Stimulated activated CD4-positive, alpha-beta T cell treated with anti-CD3 and anti-CD28 coated beads, Interleukin-4, amount 100 ng/mL, for 4 hours (primary cell): ENCODE results near the gene GPR85.
"Not testable (repeated sequence)": the region's sequence is repeated elsewhere in the genome, so short reads cannot be mapped to it uniquely, and the experiment has no call there.

Experiments
- DNase-seq, 2 experiments: peaks; one replicate each; pipeline ENCODE4 v3.0.0-alpha.2; 2020

The GPR85 gene

GRCh38 chr7:113083816-113084495 lies 2.7 kb downstream of the GPR85 start:
- no peak for DNase-seq

- no peak for DNase-seq
Measured at GRCh38 chr7:113083132-113083815, 3.4 kb downstream of the GPR85 start.

GRCh38 chr7:113078331-113078730 lies 8.3 kb downstream of the GPR85 start:
- DNase-seq = no peak

- DNase-seq = no peak
Measured at GRCh38 chr7:113076703-113077102, 9.9 kb downstream of the GPR85 start.

GRCh38 chr7:113071465-113071864 lies 15.2 kb downstream of the GPR85 start:
- DNase-seq = no peak

GRCh38 chr7:113062499-113062898 lies 24.1 kb downstream of the GPR85 start:
- no peak for DNase-seq

GRCh38 chr7:113060100-113060499 lies 26.5 kb downstream of the GPR85 start:
- no peak for DNase-seq

- no peak for DNase-seq
Measured at GRCh38 chr7:113054938-113055337, 31.7 kb downstream of the GPR85 start.

- DNase-seq = not testable (repeated sequence)
Measured at GRCh38 chr7:113054272-113054671, 32.4 kb downstream of the GPR85 start.

GRCh38 chr7:113049221-113049620 lies 37.4 kb downstream of the GPR85 start:
- not testable (repeated sequence) for DNase-seq

GRCh38 chr7:113046453-113046852 lies 40.2 kb downstream of the GPR85 start:
- no peak for DNase-seq

GRCh38 chr7:113045379-113045778 lies 41.2 kb downstream of the GPR85 start:
- DNase-seq = no peak

GRCh38 chr7:113044394-113044793 lies 42.2 kb downstream of the GPR85 start:
- DNase-seq = no peak

GRCh38 chr7:113040849-113041248 lies 45.8 kb downstream of the GPR85 start:
- no peak for DNase-seq

- DNase-seq = no peak
Measured at GRCh38 chr7:113033959-113034358, 52.7 kb downstream of the GPR85 start.
